Stimulated activated CD8-positive, alpha-beta memory T cell treated with anti-CD3 and anti-CD28 coated beads, Interleukin-4, amount 100 ng/mL, for 48 hours (primary cell): Measurements from ENCODE around the gene TRIM59.

ENCODE experiments used
- DNase-seq: peaks from one replicate; pipeline ENCODE4 v3.0.0-alpha.2; 2020

The TRIM59 gene

DNA sequence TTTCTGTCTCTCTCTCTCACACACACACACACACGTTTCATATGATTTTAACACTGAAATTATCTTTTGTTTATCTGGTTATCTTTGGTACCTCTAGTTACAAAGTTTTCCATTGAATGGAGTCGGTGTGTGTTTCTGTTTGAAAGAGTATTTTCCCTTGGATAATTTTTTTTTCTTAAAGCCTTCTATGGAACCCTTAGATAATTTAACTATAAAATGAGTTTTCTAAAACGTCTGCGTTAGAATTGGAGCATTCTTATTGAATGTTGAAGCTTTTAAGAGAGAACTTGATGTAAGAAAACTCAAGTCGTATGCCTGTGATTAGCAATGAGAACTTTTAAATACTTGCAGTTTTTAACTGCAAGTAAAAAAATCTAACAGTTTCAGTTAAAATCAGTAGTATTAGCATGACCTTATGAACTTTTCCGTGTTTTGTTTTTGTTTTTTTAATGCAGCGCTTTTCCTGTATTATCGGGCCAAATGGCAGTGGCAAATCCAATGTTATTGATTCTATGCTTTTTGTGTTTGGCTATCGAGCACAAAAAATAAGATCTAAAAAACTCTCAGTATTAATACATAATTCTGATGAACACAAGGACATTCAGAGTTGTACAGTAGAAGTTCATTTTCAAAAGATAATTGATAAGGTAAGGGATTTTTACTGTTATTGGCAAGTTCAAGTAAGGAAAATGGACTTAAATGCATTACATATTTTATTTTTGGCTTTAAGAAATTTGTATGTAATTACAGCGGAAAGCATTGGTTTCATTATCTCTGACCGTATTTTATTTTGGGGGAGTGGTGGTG, 47.2 kb downstream of the TRIM59 start:
- DNase-seq: no peak

DNA sequence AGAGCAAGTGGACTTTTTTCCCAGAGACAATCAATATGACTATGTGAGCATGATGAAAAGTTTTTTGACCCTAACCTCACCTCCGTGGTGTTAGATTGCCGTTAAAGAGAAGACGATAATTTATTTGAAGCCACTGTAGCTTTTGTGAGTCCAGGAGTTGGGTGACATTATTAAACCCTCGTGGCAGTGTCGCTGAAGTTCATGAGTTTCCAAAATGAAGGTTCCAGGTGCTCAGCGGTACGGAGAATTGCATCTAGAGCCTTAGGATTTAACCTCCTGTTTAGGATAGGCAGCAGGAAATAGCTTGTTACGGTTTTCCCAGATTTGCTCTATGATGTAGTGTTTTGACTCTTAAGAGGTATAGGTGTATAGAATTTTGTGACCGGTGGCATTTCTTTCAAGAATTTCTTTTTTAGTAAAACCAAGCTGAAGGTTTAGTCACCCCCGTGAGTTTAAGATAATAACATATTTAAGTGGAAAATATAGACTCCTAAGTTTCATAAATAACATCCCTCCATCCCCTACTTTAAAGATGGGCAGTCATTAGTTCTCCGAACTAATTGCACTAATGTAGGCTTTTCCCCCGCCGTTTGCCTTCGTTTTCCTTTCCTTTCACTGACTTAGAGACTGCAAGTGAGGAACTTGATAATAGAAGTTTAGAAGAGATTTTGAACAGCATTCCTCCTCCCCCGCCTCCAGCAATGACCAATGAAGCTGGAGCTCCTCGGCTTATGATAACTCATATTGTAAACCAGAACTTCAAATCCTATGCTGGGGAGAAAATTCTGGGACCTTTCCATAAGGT, 48.1 kb downstream of the TRIM59 start:
- DNase-seq: no peak

DNA sequence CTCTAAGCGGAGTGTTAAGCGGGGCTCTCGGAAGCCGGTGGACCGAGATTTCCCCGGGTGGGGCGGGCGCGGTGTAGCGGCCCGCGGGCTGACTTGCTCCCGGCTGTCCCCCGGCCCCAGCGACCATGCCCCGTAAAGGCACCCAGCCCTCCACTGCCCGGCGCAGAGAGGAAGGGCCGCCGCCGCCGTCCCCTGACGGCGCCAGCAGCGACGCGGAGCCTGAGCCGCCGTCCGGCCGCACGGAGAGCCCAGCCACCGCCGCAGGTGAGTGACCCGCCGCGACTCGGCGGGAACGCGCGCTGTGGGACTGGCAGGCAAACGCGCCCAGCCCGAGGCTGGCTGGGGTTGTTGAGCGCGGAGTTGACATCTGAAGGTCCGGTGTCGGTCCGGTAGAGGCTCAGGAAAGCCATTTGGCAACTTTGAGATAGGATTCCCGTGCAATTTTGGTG, 48.9 kb downstream of the TRIM59 start:
- DNase-seq: peak; percentile 39

DNA sequence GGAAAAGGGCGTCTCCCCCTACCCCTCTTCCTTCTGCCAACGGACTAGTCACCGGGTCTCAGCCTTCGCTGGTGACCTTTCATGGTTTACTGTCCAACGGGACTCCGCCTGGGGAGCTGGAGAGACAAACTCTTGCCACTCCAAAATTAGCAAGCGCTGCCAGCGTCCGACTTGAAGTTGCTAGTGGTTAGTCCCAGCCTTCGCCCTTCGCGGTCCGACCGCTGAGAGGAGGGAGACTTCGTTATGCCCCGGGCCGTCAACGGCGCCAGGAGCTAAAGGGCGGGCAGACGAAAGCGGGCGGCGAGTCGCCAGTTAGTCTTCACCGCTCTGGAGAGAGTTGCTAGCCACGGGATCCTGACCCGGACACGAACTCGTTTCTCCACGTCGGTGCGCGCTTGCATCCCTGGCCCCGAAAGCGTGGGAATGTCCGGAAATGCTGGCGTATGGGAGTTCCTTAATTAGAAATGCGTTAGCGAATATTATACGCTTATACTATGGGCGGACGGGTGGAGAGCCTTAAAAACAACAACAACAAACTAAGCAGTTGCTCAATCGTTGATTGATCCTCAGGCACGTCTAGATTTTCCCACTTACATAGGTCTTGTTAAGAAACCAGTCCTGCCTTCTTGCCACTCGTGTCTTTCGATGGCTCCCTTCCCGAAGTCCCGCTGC, 49.4 kb downstream of the TRIM59 start:
- peak; percentile 59 for DNase-seq

DNA sequence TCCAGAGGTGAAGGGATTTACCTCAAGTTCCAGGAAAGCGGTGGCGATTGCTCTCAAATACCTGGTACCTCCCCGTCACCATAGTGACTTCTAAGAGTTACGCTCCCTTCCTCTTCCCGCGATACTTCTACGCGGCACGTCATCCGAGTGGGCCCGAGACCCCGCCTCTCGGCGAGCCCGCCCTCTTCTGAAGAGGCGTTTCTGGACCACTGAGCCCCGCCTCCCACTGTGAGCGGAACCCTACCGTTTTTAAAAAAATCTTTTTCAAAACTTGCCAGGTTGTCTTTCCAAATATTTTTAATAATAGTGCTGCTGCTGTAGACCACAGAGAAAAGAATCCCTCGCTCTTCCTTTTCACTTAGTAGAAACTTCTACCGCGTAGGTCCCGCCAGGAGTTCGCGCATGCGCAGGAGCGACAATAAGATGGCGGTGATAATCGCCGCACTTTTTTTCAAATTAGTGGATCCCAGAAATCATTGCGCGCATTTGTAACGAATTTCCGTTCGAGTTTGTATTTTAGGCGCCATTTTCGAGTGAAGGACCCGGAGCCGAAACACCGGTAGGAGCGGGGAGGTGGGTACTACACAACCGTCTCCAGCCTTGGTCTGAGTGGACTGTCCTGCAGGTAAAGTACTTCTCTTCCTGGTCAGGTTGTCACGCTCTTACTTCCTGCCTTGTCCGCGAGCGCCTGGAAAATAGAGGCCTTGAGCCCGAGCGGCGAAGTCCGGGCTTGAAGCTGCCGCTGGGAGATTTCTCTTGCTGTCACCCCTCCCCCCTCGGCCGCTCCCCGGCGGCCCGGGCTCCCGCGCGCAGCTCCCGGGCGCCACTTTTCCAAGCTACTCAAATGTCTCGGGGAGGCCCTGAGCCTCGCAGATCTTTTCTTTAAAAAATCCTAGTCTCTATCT, 50.2 kb downstream of the TRIM59 start, which contains the start of the genes IFT80 and SMC4:
Gene IFT80, minus strand, starts transcription at position 101 of the 905 bp plus-strand sequence. CDS start 14,625 bp downstream, outside the sequence.
Gene SMC4, plus strand, starts transcription at position 526 of the 905 bp plus-strand sequence. CDS start 1,177 bp downstream, outside the sequence.
- peak; percentile 97 for DNase-seq

DNA sequence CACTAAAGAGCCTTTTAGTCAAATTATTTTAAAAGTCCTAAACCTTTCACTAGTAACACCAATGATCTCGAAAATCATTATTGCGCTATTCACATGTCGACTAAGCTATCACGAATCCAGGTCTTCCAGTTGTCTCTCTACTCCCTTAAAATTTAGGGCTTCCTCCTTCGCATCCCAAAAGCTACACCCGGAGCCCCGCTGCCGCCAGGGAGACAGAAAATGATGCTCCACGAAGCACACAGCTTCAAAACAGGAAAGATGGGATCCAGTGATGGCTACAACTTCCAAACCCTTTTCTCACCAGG, 50.8 kb downstream of the TRIM59 start:
- DNase-seq: no peak

DNA sequence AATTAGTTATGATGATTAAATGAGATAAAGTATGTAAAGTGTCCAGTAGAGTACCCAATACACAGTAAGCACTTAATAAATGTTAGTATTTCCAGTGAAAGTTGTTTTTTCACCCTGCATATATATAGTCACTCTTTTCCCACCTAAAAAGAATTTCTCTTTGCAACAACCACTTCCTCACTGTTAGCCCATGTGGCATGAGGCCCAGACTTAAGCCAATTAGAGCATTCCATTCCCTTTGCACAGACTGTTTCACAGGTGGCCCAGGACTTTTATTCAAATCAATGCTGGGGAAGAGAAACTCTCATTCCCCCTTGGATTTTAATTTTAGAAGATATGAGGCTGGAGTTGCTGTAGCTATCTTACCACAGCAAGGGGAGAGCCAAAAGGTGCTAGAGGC, 54.3 kb downstream of the TRIM59 start:
- DNase-seq: no peak

DNA sequence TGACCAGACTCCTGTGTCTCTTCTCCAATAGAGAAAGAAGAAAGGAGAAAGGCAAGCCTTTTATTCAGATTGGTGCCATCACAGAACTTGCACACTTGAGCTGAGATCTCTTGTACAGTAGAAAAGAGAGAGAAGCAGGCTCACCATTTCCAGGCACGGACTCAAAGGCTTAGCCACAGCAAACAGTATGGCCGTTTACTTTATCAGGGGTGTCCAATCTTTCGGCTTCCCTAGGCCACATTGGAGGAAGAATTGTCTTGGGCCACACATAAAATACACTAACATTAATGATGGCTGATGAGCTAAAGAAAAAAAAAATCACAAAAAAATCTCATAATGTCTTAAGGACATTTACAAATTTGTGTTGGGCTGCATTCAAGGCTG, 55.6 kb downstream of the TRIM59 start:
- no peak for DNase-seq

DNA sequence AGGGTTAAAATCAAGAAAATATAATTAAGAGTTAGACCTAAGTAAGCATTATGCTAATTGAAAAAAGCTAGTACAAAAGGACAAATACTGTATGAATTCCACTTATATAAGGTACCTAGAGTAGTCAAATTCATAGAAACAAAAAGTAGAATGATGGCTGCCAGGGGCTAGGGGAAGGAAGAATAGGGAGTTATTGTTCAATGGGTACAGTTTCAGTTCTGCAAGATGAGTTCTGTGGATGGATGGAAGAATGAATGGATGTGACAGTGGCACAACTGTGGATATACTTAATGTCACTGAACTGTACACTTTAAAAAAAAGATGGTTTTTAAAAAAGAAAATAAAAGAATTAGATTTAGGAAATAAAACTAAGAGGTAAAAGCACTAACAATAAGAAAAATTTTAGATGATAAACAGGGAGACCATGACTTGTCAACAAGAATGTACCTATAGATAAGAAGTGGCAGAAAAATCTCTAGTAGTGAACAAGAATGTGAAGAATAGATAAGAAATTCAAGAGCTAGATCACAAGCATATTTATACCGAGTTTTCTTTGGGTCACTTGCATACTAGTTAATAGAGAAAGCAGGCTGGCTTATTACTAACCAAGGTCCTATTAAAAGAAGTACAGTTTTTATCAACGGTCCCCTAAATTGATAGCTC, 56.1 kb downstream of the TRIM59 start:
- DNase-seq: no peak

DNA sequence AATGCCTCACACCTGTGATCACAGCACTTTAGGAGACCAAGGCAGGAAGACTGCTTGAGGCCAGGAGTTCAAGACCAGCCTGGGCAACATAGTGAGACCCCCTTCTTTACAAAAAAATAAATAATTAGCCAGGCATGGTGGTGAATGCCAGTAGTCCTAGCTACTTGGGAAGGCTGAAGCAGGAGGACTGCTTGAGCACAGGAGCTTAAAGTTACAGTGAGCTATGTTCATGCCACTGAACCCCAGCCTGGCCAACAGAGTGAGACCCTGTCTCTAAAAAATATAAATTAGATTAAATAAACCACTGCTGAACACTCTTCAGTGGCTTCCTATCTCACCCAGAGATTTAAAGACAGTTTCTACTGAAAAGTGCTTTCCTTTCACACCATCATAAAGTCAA, 56.8 kb downstream of the TRIM59 start:
- DNase-seq: no peak

DNA sequence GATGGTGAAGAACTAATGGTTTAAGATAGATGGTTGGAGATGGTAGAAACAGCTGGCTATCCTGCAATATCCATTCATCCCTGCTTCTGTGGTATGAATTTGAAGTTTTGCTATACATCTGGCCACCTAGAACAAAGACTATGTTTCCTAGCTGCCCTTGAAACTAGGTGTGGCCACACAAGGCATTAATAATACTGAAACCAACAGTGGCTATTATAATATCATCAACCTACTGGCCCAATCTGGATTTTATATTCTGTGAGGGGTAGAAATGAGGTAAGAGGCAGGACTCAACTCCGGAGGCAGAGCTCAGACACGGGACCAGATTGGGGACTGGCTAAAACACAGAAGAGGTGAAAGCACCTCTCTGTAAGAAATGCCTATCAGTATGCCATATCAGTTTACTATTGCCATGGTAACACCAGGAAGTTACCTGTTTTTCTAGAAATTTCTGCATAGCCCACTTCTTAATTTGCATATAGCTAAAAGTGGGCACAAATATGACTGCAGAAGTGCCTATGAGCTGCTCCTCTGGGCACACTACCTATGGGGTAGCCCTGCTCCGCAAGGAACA, 58.9 kb downstream of the TRIM59 start:
- DNase-seq: no peak
